HepG2 (cell line): ENCODE results near the gene TMEM108.

ENCODE experiments used
- CTCF ChIP-seq: sonication (generic); formaldehyde crosslinking; IDR thresholded peaks from 2 replicates; pipeline ENCODE4 v1.5.0; 2020; ENCODE audit warnings: mild to moderate bottlenecking, missing genetic modification reagents, moderate library complexity
- MXI1 ChIP-seq: IDR thresholded peaks from 3 replicates; pipeline ENCODE4 v1.6.1; 2012; ENCODE audit warnings: low read depth, low read length, inconsistent platforms, borderline replicate concordance
- ZBTB4 ChIP-seq: sonication (generic); formaldehyde crosslinking; IDR thresholded peaks from 2 replicates; pipeline ENCODE4 v1.4.0; 2020; ENCODE audit warnings: missing genetic modification reagents, mild to moderate bottlenecking, borderline replicate concordance

GRCh38 chr3:133096900-133097613 lies 58.9 kb downstream of the TMEM108 start:
- no peak for TF ChIP-seq CTCF (CRISPR knock-in tag)
- TF ChIP-seq ZBTB4 (CRISPR knock-in tag): no peak
- TF ChIP-seq MXI1: no peak
